HG03378 (cell line): ENCODE data around the gene FETUB.

Experiments used
- ATAC-seq: cut with Tn5 transposase; IDR thresholded peaks from one replicate; pipeline ENCODE4 v1.9.1; 2021; ENCODE audit warnings: mild to moderate bottlenecking, moderate library complexity; ENCODE audit not compliant: unreplicated experiment

The FETUB gene

DNA sequence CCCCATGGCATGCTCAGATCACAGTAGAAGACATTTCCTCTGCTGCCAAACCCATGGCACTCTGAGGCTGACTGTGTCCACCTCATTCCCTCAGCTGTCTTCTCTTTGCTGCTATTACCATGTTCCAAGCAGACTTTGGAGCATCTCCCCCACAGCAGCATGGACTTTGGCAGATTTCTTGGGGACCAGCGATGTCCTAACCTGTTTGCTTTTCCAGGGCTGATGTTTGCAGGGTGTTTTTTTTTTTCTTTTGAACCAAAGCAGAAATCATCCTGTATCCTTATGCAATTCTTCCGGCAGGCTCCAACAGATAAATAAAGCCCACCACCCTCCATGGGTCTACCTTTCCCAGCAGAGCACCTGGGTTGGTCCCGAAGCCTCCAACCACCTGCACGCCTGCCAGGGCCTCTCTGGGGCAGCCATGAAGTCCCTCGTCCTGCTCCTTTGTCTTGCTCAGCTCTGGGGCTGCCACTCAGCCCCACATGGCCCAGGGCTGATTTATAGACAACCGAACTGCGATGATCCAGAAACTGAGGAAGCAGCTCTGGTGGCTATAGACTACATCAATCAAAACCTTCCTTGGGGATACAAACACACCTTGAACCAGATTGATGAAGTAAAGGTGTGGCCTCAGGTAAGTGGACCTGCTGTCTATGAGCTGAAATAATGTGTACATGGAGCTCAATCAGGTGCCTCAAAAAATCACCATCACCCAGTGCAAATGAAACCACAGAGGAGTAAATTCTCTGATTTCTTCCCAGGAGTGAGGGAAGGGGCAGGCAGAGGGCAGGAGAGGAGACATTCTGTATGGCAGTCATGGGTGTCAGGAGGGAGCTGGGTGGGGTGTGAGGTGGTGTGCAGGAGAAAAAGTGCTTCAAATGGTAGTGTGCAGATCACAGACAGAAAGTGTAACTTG, 27.2 kb upstream of the FETUB start, which contains the start of gene AHSG:
TSS of gene AHSG (plus strand) at position 340 of the 916 bp plus-strand sequence. CDS start at position 422, 82 bp downstream.
- ATAC-seq, result no peak

DNA sequence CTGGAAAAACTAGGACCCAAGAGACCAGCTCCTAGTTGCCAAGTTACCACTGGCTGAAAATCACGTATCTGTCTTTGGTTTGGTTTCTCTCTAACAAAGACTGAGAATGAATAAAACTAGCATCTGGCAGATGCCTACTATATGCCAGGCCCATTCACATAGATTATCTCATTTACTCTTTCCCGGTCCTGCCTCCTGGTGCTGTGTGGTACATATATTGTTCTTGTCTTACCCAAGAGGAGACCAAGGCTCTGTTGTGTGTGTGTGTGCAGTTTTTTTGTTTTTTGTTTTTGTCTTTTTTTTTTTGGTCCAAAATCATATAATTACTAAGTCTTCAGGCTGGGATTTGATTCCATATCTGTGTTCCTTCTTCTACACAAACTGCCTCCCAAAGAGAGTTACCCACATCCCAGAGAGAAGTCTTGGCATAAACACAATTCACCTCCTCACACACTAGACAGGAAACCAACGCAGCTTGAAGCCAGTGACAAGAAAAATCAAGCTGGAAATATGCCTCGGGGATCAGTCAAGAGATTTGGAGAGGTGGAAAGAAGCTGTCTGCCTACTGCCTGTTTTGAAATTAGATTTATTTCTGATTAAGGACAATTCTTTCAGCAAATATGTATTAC, 26.4 kb upstream of the FETUB start:
- ATAC-seq, result no peak

DNA sequence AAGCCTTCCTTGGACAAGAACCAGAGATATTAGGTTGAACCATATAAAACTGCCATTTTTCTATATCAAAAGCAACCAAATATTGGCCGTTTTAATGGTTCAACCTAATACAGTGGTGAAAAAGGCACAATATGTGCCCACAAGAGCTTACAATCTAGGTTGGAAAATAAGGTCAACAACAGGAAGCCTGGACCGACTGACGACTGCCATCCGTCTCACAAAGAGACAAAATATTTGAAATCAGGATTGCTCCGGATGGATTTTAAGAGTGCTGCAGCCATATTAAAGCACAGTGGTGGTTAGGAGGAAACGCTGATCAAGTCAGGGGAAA, 26.0 kb upstream of the FETUB start:
- no peak for ATAC-seq

DNA sequence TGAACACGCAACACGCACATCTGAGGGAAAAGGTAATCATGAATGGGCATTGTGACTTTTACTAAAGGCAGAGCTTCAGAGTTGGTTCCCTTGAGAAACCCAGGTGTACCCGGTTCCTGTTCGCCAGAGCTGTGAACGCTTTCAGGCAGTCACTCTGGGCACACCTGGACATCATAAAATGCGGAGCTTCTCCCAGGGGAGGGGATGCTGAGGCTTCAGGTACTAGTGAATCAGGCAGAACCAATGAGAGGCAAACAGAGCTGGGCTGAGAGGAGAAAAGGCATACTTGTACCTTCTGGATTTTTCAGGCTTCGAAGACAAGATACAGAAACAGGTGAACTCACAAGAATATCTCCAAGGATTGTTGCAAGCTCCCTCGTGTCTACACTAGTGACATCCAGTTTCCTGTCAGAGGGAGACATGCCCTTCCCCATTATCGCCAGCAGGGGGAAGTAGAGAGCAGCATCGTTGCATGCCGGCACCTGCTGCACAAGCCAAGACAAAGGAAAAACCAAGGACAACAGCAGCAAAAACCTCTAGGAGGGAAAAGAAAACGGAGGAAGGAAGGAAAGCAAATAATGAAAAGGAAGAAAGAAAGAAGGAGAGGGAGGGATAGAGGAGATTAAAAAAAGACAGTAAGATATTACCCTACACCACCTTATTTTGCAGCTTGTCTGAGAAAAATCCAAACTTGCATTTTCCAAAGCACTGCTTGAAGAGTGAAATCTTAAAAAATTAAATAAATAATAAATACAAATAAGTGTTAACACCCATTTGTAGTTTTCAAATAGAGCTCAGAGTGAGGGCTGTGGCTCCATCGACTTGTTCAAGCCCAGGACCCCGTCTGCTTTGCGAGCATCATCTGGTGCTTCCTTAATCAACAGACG, 25.4 kb upstream of the FETUB start:
- ATAC-seq, result peak; percentile 51

DNA sequence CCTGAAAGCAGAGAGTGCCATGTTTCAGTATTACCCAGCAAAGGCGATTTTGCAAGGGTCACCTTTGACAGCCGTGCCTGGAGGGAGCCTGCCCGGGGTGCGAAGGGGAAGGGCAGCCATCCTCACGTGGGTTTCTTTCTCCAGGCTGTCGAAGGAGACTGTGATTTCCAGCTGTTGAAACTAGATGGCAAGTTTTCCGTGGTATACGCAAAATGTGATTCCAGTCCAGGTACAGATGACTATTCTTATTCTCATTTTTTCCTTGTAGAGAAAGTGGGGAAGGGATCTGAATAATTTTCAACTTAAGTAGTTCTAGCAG, 23.9 kb upstream of the FETUB start:
- no peak for ATAC-seq

DNA sequence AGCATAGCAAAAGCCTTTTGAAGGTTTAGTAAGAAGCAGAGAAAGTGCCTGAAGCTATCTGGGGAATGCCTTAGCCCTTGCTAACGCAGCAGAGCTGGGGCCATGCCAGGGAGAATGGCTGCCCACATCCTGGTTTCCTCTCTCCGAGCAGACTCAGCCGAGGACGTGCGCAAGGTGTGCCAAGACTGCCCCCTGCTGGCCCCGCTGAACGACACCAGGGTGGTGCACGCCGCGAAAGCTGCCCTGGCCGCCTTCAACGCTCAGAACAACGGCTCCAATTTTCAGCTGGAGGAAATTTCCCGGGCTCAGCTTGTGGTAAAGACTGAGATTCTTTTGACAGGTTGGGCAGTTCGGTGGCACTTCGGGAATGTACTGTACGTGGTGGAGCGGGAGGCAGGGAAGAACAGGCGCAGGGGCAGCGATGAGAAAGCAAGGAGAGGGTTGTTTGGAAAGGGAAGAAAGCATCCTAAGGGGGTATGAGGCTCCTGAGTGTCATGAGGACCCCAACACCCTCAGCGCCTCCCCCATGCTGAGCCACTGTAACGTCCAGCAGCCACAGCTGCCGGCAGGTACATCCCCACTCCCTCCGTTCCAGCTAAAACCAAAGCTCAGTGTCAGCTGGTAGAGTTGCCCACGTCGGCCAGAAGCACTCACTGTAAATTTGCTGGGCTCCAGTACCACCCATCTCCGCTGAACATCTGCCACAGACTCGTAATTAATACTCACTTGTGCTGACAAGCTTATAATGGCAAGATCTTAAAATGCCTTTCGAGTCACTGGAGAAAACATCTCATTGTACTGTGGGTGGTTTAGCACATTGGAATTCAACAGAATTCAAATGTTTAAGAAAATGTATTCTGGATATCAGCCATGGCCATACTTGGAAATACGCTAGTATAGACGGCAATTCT, 22.9 kb upstream of the FETUB start:
- ATAC-seq, result peak; percentile 76

- ATAC-seq, result no peak
Measured at GRCh38 chr3:186618318-186618938, 21.8 kb upstream of the FETUB start.

DNA sequence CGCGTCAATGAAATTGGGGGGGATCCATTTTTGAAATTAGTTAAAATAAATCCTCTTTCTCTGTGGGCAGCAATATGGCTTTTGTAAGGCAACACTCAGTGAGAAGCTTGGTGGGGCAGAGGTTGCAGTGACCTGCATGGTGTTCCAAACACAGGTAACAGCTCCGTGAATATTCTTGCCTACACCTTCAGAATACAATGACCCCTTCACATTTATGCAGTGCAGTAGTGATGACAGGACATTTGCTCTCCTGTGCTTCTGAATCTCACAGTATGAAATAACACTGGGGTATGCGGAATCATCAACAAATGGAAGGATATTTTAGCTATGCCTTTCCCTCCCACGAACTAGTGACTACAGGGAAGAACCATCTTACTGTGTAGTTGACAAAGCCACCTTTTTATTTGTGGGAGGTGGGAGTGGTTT, 20.4 kb upstream of the FETUB start:
- no peak for ATAC-seq

GRCh38 chr3:186620213-186621092, 19.7 kb upstream of the FETUB start:
- no peak for ATAC-seq

DNA sequence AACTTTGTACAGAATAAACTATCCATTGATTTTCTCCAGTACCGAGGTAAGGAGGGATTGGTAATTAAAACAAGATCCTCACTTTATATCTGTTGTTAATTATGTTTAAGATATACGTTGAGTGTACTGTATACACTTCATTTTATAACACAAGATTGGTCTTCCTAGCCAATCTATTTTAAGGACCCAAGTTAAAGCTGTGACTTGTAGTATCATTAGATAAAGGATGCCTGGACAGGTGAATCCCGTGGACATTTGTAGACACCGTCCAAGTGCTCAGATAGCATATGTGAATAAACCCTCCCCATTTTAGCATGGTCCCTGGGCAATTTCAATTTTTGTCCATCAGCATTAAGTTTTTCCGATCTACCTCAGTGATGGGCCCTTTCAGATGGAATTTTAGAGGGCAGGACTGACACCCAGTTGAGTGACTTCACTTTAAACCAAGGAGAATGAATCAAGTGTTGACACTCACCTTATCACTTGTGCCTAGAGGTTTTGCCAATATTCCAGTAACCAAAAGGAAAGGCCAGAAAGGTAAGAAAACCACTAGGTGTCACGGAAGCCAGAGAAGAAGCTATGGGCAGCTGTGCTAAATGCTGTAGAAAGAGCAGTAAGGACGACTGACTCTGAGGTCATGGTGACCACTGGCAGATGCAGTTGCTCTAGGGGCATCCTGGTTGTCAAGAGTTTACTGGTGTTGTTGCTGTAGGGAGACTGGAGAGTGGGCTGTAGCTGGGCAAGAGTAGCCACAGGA, 18.1 kb upstream of the FETUB start:
- ATAC-seq, result no peak

GRCh38 chr3:186622651-186623310, 17.4 kb upstream of the FETUB start:
- no peak for ATAC-seq

DNA sequence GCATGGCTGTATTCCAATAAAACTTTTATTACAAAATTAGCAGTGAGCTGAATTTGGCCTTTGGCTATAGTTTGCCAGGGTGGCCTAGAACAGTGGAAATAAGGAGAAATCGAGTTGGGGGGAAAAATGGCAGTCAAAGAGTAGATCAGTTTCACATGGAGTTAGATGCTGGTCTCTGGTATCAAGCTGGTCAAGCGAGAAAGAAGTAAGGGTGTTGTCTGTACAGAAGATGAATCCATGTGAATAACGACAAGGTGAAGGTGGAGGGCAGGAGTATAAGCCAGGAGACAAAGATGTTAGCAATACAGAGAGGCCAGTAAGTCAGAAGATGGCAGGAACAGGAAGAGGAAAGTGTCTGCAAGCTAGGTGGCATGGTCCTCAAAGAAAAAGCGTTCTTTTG, 15.6 kb upstream of the FETUB start:
- no peak for ATAC-seq

GRCh38 chr3:186625600-186626042, 14.6 kb upstream of the FETUB start:
- no peak for ATAC-seq

GRCh38 chr3:186626254-186626847, 13.8 kb upstream of the FETUB start:
- ATAC-seq, result no peak

GRCh38 chr3:186627852-186628414, 12.3 kb upstream of the FETUB start:
- ATAC-seq, result no peak

DNA sequence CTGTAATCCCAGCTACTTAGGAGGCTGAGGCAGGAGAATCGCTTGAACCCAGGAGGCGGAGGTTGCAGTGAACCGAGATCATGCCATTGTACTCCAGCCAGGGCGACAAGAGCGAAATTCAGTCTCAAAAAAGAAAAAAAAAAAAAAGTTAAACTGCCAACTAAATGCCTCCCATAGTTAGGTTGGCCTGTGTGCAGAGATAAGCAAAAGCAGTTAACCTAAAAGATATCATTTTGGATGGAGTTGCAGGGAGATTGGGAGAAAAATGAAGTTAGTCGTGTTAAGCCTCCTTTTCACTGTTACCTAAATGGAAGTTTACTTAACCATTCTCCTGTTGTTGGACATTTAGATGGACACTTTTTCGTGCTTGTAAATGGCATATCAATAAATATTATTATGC, 11.4 kb upstream of the FETUB start:
- ATAC-seq, result no peak
